Measurements from ENCODE around the gene TNRC18.

DNA sequence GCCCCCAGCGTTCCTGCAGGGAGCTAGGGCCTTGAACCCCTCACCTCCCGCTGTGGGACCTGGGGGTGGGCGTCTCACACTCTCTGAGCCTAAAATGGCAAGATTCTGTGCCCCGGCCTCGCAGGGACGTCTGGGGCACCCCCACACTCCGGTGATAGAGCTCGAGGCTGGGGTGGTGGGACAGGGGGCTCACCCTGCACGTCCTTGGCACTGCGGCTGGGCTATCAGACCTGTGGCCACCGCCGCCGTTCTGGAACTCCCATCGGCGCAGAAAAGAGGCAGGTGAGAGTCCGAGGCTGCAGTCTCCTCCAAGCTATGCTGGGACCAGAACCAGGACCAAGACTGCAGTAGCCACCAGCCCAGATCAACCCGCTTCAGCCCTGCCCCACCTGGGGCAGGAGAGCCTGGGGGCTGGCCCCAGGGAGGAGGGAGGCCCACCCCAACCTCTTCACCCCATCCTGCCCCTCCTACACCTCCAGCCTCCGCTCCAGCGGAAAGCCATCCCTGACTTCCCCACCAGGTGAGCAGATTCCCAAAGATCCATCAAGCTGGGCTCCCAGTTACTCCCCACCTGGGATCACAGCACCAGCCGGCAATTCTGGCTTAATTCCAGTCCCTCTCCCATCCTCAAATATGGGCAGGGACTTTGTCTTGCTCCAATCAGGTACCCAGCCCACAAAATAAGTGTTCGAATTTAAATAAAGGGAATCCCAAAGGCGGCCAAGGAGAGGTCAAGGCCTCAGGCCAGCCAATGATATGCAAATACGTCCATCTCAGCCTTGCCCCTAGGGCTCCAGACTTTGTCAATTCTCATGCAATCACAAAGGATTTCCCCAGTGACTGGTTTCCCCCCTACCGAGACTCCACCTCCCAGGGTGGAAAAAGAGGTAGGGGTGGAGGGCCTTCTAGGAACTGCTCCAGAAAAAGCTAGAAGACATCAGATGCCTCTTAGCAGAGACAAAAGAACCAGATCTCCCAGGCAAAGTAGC, 16.4 kb downstream of the TNRC18 start:
- TF ChIP-seq, protein P1, sequence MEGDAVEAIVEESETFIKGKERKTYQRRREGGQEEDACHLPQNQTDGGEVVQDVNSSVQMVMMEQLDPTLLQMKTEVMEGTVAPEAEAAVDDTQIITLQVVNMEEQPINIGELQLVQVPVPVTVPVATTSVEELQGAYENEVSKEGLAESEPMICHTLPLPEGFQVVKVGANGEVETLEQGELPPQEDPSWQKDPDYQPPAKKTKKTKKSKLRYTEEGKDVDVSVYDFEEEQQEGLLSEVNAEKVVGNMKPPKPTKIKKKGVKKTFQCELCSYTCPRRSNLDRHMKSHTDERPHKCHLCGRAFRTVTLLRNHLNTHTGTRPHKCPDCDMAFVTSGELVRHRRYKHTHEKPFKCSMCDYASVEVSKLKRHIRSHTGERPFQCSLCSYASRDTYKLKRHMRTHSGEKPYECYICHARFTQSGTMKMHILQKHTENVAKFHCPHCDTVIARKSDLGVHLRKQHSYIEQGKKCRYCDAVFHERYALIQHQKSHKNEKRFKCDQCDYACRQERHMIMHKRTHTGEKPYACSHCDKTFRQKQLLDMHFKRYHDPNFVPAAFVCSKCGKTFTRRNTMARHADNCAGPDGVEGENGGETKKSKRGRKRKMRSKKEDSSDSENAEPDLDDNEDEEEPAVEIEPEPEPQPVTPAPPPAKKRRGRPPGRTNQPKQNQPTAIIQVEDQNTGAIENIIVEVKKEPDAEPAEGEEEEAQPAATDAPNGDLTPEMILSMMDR (IDR thresholded peaks at IDR 0.05): no peak
- TF ChIP-seq POLR2A (IDR thresholded peaks at IDR 0.05): no peak

Measured in lower leg skin (tissue), 3 donors.